Activated CD8-positive, alpha-beta memory T cell treated with anti-CD3 and anti-CD28 coated beads, Interleukin-2, amount 50 U/mL, for 1 hour (primary cell): Measurements from ENCODE around the gene ITGB5.
"Not testable (repeated sequence)": the region's sequence is repeated elsewhere in the genome, so short reads cannot be mapped to it uniquely, and the experiment has no call there.

ENCODE experiments used
- DNase-seq: peaks from one replicate; pipeline ENCODE4 v3.0.0-alpha.2; 2020; ENCODE audit errors: extremely low read depth

Gene ITGB5

DNA sequence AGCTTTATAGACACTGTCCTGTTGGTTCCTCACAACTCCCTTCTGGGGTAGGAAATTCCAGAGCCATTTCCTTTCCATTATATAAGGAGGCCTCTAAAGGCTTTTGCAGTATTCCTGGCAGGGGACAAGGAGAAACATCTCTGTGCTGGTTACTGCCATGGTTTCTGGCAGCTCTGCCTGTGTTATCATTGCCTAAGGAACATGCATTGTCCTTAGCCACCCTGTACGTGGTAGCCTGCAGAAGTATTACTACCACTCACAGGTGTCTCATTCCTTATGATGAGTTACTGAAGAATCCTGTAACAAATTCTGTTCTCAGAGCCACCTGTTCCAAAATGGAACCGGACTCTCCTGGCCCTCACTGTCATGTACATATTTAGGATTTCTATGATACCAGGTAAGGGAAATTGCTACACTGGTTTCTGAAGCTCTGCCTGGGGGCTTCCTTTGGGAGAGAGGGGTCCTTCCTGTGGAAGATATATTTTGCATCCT is 98.9 kb downstream of the ITGB5 start:
- no peak for DNase-seq

DNA sequence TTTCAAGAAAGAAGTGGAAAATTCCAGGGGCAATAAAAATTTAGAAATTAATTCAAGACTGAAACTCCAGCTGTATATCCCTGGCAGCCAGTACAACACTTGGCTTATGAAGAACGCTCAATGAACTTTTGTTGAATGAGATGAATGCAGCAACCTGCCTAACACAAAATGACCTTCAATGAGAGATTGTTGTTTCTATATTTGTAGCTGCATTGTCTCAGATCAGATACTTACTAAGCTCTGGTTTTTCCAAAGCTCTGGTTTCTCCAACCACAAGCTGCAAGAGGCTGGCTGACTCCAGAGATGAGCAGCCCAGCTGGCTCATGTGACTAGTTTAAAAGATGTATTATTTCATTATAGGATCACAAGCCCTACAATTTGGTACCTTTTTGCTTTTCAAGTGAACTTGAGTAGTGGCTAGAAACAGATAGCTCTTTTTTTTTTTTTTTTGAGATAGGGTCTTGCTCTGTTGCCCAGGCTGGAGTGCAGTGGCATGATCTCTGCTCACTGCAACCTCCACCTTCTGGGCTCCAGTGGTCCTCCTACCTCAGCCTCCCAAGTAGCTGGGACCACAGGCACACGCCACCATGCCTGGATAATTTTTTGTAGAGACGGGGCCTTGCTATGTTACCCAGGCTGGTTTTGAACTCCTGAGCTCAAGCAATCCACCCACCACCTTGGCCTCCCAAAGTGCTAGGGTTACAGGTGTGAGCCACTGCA is 99.5 kb downstream of the ITGB5 start:
- no peak for DNase-seq

DNA sequence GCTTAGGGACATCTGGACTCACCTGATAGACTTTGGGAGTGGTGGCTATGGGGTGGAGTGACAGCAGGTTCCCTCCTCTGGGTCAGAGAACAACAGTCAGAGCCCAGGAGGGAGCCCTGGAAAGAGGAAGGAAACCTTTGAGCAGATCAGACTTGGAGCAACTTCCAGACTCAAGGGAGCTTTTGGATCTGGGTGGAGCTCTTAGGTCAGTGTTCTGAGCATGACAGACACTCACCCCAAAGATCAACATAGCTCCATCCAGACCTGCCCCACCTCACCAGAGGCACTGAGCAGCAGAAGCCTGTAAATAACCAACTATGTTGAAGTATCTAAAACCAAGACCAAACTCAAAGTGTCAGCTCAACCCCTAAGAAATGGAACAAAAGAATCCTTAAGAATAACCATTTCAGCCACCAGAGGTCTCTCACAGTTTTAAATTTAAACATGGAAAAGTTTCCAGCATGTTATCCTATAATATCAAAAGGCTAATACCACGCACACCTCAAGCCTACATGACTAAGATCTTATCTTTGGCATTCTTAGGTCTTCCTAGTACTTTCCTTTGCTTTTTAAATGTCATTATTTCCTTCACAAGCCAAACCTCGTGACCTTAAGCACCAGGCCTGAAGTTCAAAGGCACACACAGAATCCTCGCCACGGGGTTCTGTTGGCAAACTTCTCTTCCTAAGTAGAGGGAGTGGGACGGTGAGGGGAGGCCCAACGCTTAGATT is 100.5 kb downstream of the ITGB5 start:
- DNase-seq: no peak

DNA sequence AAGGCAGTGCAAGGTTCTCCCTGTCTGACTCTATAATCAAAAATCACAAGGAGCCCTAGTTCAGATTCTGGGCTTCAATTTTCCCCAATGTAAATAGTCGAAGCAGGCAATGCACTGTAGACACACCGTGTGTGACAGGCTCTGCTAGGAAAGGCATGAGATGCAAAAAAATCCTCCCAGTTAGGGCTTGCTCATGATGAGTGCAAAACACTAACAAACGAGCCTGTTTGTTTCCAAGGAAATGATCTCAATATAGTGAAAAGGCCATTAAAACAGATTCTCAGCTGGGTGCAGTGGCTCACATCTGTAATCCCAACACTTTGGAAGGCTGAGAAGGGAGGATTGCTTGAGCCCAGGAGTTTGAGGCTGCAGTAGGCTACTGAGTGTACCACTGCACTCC is 101.2 kb downstream of the ITGB5 start:
- DNase-seq: no peak

DNA sequence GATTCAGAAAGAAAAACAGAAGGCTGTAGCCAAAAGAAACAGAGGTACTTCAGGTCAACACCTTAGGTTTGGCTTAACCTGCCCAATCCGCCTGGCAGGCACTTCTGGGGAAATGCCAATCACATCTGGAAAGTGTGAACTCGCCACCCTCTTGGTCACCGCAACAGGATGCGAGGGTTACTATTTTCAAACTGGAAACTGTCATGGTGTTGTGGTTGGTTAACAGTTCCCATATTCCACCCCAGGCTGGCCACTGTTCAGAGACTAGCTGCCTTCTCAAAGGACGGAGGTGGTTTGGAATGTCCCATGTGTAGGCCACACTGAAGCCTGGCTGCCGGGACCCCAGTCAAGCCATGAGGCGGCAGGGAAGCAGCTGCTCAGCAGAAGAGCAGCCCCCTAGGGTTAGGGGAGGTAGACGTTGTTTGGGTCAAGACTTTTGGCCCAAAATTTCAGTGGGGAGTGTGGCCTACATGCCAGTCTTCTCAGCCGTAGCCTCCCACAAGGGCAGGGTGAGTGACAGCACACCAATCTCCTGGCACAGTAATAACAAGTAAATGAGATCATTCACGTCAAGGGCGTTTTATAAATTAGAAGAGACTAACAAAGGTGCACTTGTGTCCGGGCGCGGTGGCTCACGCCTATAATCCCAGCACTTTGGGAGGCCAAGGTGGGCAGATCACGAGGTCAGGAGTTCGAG is 102.3 kb downstream of the ITGB5 start:
- no peak for DNase-seq

DNA sequence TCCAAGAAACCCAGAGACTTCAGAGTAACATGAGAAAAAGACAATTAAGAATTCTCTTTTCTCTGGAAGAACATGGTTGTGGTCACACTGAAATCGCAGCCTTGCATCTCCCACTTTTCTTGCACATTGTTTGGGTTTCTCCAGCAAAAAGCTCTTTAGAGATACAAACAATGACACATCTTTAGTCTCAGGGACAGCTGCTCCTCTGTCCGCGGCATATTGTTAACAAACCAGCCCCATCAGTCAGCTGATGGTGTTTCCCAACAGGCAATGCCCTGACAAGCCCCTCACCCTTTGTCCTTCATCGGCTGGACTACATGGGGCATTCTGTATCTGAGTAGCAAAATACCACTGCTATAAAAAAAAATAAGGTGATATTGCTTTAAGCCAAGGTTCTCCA is 103.5 kb downstream of the ITGB5 start:
- DNase-seq: no peak

DNA sequence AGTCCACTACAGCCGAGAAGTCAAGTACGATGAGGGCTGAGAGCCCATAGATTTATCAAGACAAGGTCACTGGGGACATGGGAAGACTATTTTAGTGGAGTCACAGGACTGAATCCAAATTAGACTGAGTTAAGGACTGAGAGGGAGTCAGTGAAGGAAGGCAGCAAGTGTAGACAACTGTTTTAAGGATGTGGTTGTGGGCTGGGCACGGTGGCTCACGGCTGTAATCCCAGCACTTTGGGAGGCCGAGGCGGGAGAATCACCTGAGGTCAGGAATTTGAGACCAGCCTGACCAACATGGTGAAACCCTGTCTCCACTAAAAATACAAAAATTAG is 104.8 kb downstream of the ITGB5 start:
- not testable (repeated sequence) for DNase-seq

DNA sequence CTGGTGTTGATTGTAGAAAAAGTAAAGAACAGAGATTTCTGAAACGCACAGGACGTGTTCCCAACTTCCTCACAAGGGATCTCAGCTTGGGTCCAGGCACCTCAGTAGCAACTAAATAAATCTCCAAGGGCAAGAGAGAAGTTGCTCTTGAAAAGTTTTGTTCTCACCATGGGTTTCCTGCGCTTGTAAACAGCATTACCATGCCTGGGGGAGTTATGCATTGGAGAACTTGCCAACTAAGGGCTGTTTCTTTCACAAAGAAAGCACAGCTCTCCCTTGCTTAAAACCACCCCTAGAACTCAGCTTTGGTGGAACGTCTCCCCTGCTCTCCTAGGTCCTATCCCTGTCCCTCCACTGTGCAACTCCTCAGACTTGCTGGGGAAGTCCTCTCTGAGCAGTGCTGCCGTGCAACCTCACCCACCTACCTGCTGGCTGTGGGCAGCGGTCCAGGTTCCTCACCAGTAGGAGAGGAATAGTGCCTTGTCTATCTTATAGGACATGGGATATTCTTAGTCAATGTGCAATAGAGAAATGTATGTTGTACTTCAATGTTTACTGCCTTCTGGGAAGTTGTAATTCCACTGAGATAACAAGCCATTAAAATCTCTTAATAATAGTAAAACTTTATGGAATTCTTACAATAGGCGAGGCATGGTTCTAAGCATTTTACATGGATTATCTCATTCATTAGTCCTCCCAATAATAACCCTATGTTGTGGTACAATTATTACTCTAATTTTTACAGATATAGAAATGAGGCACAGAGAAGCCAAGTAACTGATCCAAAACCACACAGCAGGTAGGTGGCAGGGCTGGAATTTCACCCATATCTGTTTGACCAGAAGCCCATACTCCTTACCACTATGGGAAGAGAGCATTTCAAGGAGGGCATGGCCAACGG is 105.4 kb downstream of the ITGB5 start:
- DNase-seq: no peak

DNA sequence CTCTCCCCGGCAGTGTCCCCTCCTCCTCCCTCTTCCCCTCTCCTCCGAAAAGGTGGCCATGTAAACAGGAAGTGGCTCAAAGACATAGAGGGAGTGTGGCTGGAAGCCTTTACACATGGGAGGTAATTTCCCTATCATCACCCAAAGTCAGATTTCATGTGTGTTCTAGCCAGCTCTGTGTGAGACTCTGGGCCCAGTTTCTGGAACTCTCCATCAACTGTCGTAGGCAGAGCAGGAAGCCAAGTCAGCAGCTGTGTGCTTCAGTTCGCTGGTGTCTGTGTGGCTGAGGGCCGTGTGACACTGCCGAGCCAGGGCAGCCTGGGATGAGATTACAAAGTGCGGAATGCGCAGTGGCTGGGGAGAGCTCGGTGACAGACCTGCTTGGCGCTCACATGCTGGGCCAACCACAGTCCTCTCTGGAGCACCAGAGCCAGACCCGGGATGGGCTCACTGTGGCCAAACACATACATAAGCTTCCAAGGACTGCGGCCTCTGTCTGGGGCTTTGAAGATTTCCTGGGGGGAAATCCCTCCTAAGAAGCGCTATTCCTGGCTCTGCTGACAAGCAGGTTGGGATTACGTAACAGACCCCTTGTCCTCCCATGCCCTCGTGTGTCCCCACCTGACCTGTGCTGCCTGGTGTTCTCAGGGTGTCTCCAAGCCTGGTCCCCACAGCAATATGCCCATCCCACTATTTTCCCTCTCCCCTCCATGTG is 106.2 kb downstream of the ITGB5 start:
- DNase-seq: no peak

DNA sequence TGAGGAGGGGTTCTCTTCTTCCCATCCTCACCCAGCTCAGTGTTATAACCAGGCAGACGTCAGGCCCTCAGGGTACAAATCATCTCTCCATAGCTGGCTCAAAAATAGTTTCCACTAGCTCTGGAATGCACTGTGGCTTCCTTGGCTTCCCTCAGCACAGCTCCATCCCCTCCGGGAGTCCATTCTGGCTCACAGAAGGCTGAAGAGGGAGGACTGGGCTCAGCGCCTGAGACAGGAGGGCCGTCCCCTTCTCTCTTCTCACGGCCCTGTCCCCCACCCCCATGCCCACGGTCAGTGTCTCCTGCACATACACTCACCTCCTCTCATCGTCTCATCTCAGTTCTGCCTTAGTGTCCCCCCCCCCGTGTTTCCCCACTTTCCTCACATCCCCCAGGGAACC is 106.8 kb downstream of the ITGB5 start:
- DNase-seq: no peak

DNA sequence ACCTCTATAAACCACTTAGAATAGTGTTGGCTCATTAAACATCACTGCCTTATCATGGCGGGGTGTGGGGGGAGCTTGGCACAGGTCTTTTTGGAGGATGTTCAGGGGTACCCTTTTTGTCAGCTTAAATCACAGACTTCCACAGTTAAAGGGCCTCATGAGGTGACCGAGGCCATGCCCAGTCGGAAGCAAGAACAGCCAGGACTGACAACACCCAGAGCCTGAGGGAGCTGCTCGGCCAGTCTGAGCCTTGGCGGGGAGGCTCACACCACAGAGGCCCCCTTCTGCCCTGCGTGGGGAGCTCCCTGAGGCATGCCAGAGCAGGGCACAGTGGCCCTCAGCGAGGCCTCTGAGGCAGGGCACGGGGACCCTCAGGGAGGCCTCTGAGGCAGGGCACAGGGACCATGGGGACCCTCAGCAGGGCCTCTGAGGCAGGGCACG is 107.4 kb downstream of the ITGB5 start:
- no peak for DNase-seq

DNA sequence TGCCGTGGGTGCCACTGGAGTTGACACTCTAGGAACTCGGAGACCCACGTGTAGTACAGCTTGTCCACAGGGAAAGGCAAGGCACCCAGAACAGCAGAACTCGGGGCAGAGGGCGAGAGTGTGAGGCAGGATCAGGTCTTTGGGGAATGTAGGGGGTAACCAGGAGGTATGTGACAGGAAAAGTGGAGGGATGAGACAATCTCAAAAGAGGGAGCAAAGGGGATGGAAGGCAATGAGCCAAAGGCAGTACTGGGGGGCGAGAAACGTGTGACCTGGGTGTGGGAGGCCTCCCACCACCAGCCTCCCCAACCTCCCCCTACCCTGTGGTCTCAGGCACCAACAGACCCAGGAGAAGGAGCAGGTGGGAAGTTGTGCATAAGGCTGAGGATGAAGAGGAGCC is 108.0 kb downstream of the ITGB5 start:
- DNase-seq: no peak

DNA sequence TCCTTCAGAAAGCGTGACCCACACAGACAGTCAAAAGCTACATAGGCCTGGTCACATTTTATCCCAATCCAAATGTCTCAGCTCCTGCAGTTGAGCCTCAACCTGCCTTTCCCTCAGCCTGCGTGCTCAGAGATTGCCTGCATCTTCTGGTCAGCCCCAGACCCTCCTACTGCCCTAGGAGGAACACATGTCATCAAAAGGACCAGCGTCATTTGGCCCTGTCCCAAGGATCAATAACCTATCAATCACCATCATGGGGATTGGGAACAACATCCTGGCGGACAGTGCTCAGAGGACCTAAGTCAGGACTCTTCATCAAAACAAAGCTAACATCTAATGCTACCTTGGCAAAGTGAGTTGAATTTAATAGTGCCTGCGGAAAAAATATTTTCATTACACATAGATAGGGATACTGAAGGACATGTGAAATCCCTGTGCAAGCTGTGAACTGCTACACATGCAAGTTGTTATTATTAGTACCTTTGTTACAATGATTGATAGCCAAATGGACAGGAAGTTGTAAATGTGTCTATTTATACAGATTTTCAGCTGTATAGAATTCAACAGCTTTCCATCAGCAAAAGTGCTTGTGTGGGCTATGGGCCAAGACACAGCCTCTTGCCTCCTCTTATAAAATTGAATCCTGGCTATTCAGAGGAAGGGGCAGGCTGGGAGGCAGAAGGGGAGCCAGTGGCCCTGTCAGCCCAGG is 109.2 kb downstream of the ITGB5 start:
- DNase-seq: no peak

DNA sequence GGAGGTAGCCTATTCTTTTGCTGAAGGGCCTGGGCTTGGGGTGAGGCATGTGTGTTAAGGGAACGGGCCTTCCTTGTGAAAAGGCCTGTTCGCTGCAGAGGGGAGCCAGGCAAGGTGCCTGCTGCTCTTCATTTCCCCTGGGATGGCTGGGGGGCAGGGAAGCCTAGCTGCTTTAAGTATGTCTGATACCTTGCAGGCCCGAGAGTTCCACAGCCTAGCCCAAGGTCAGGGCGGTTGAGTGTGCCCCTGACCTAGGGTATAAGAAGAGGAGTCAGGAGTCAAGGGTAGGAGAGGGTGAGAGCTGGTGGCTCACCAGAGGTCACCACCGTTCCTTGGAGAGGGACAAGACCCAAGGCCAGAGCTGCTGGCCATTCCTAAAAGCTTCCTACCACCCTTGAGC is 110.3 kb downstream of the ITGB5 start:
- no peak for DNase-seq

DNA sequence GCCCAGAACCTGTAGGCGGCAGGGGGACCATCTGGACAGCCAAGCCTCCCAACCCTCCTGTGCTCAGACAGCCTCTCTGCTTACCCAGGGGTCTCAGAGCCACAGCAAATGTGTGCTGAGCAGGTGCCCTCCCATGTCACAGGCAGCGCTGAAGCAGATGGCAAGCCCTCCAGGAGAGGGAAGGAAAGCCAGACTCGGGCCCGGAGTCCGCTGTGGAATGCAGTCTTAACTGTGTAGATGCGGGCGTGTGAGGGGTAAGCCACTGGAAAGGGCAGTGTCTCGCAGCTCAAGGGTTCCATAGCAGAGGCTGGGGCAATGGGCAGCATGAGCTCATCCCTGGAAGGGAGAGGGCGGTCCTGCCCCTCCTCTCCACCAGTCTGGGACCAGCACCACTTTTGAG is 111.3 kb downstream of the ITGB5 start:
- no peak for DNase-seq

DNA sequence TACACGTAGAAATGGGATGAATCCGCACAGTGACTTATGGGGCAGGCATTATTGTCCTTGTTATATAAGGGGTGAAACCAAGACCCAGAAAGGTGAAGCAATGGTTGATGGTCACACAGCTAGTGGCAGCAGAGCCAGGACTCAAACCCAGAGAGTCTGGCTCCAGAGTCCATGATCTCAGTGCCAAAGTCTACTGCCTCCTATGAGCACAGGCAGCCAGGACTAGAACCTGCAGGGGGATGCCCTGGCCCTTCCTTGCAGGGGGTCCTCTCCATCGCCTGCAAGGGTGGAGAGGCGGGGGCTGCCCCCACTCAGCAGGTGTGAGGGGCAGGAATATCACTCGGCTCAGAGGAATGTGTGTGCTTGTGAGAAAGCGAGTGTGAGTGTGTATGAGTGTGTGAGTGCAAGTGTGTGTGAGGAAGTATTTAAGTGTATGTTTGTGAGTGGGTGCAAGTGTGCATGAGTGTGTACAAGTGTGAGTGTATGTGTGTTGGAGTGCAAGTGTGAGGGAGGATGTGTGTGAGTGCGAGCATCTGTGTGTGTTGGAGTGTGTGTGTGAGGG is 112.2 kb downstream of the ITGB5 start:
- no peak for DNase-seq

DNA sequence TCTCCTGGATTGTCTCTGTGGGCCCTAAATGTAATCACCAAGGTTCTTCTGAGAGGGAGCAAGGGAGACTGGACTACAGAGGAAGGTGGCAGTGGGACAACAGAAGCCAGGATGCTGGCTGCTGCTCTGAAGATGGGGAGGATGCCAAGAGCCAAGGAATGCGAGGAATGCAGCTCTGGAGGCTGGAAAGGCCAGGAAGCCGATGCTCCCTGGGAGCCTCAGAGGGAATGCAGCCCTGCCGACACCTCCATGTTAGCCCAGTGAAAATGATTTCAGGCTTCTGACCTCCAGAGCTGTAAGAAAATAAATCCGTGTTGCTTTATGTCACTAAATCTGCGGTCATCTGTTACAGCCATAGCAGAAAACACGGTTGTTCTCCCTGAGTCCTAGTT is 112.8 kb downstream of the ITGB5 start:
- DNase-seq: no peak

DNA sequence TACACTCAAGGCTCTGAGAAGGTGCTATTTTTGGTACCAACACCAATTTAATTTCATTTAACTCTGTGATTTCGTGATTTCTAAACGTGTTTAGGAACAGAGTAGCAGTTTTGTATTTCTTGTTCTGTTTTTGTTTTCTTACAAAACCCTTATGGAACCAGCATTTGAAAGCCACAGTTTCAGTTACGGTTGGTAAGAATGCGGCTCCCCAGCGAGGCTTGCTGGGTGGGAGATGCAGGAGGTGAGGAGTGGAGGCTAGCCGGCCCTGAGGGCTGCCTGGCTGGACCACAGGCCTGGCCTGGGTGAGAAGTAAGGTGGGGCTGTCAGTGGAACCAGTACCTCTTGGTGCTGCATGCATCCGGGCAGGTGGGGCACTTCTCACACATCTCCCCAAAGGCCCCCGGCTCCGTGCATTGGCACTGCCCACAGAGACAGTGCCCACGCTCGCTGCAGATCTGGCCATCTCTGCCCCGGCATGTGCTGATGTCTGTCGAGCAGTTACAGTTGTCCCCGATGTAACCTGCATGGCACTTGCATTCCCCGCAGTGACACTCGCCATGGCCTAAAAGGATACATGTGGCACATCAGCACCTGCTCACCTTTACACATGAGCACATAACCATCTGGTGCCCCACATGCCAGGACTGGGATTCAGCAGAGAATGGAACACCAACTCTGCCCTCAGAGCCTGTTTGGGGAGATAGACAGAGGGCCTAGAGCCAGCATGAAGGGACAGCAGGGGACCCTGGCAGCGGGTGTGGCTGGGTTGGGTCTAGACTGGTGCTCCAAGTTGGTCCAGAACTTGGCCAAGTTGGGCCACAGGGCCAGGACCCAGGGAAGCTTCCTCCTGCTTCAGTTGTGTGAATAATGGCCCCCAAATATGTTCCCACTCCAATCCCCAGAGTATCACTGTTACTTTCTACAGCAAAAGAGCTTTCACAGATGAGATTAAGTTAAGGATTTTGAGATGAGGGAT is 113.5 kb downstream of the ITGB5 start:
- DNase-seq: no peak
